Large intestine (tissue), 3 donors: ENCODE results near the gene ZSCAN5A. TPM values are rescaled to one million over a fixed set of nuclear protein-coding genes. Genes with fewer than 3 reads are reported as not detected.
"Not testable (repeated sequence)": the region's sequence is repeated elsewhere in the genome, so short reads cannot be mapped to it uniquely, and the experiment has no call there.

Experiments
- DNase-seq, 2 donors: peaks; one replicate each; pipeline versions ENCODE4 v3.0.0 to v3.0.0-alpha.2; 2013
- H3K27ac ChIP-seq: one replicate; pipeline ENCODE4 v1.5.1; 2013; ENCODE audit warnings: low read length
- H3K27me3 ChIP-seq: 2 replicates; pipeline ENCODE4 v1.6.1; 2013; ENCODE audit warnings: low read length; ENCODE audit not compliant: control insufficient read depth, insufficient read depth
- H3K36me3 ChIP-seq: 2 replicates; pipeline ENCODE4 v1.6.1; 2013; ENCODE audit warnings: low read length; ENCODE audit not compliant: control insufficient read depth, insufficient read depth
- H3K4me1 ChIP-seq: one replicate; pipeline ENCODE4 v1.6.1; 2013; ENCODE audit warnings: low read length; ENCODE audit not compliant: control insufficient read depth, insufficient read depth
- H3K4me3 ChIP-seq: one replicate; pipeline ENCODE4 v1.5.1; 2013; ENCODE audit warnings: low read length
- H3K9me3 ChIP-seq: one replicate; pipeline ENCODE4 v1.6.1; 2013; ENCODE audit warnings: mild to moderate bottlenecking, low read depth, low read length, moderate library complexity; ENCODE audit not compliant: control insufficient read depth
- WGBS: methylation state at CpG from one replicate; pipeline ENCODE4 v1.1.5; 2013; ENCODE audit warnings: low lambda C conversion rate; ENCODE audit not compliant: insufficient coverage; 5-methylcytosine and 5-hydroxymethylcytosine counted together
- polyA plus RNA-seq: library from polyadenylated mRNA; unstranded; fragments of 120-200 nt; gene quantifications from one replicate; pipeline ENCODE4 v1.2.1, GENCODE V29; 2013

The ZSCAN5A gene
- polyA plus RNA-seq, 1 donor: 9.8 TPM

DNA sequence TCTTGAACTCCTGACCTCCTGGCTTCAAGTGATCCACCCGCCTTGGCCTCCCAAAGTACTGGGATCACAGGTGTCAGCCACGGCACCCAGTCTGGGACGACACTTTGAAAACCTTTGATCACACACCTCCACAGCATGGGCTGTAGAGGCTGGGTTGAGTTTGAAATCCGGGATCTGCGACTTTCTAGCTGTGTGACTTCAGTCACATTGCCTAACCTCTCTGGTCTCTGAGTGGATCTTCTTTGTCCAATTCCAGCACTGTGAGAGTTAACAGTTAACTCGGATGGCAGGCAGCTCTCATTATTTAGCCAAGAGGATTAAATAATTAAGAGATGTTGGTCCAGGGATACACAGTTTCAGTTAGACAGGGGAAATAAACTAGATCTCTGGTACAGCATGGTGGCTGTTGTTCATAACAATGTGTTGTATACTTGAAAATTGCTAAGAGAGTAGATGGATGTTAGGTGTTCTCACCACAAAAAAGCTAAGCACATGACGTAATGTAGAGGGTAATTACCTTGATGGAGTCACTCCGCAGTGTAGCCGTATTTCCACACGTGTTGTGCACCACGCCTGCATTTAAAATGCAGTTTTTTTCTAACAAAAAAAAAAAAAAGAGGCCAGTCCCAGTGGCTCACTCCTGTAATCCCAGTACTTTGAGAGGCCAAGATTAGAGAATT is 136.9 kb downstream of the ZSCAN5A start:
- no peaks in the 10 kb centered on the region for H3K36me3 ChIP-seq
- H3K4me1 ChIP-seq: no peaks in the 10 kb centered on the region
- 47% methylated on average over 3 of the region's 11 CpGs for WGBS
- H3K27ac ChIP-seq: no peak overlapping the region
- no peak for DNase-seq
- peaks cover 16% of the 10 kb centered on the region for H3K27me3 ChIP-seq
- no peak overlapping the region for H3K4me3 ChIP-seq
- H3K9me3 ChIP-seq: no peaks in the 10 kb centered on the region

DNA sequence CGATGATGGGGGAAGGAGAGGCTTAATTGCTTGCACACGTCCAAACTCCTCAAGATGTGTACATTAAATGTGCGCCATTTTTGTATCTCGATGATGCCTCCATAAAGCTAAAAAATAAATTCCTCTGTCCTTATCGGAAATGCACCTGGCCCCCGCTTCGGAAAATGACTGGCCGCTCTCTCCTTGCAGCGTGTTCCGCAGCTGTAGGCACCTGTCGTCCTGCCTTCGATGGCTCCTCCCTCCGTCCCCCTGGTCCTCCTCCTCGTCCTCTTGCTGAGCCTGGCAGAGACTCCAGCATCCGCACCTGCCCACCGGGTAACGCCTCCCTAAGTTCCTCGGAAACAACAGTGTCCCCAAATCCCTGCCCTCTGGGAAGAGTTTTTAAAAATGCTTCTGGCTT is 137.8 kb downstream of the ZSCAN5A start:
- Histone ChIP-seq H3K4me1 (no peaks in the 10 kb centered on the region), H3K9me3 (no peaks in the 10 kb centered on the region), H3K4me3 (no peak overlapping the region), H3K36me3 (no peaks in the 10 kb centered on the region), H3K27ac (no peak overlapping the region), H3K27me3 (peaks cover 16% of the 10 kb centered on the region)
- no peak for DNase-seq
- no CpG with 5 or more reads among the region's 18 CpGs for WGBS

DNA sequence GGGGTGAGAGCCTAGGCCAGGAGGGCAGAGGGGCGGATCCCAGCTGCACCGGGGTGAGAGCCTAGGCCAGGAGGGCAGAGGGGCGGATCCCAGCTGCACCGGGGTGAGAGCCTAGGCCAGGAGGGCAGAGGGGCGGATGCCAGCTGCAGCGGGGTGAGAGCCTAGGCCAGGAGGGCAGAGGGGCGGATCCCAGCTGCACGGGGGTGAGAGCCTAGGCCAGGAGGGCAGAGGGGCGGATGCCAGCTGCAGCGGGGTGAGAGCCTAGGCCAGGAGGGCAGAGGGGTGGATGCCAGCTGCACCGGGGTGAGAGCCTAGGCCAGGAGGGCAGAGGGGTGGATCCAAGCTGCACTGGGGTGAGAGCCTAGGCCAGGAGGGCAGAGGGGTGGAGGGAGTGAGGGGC is 138.3 kb downstream of the ZSCAN5A start:
- not testable (repeated sequence) for H3K36me3 ChIP-seq, H3K4me3 ChIP-seq, H3K27ac ChIP-seq, H3K9me3 ChIP-seq, H3K4me1 ChIP-seq, DNase-seq
- H3K27me3 ChIP-seq: peaks cover 16% of the 10 kb centered on the region
- WGBS: no CpG with 5 or more reads among the region's 11 CpGs

DNA sequence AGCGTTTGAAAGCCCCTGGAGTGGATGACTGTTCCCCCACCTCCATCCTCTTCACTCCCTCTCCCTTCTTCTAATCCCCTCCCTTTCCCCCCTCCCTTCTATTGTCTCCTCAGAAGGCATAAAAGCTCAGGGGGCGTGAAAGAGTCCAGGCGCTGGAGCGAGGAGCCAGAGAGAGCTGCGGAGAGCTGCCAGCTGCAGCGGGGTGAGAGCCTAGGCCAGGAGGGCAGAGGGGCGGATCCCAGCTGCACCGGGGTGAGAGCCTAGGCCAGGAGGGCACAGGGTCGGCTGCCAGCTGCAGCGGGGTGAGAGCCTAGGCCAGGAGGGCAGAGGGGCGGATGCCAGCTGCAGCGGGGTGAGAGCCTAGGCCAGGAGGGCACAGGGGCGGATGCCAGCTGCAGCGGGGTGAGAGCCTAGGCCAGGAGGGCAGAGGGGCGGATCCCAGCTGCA is 138.8 kb downstream of the ZSCAN5A start, which contains the start of gene GALP:
GALP (plus strand) TSS at position 148 of the 447 bp plus-strand sequence. CDS start 1,101 bp downstream, outside the sequence.
- H3K36me3 ChIP-seq, DNase-seq, H3K27ac ChIP-seq, H3K4me1 ChIP-seq, H3K9me3 ChIP-seq, H3K4me3 ChIP-seq: not testable (repeated sequence)
- 33% methylated on average over 1 of the region's 15 CpGs for WGBS
- peaks cover 16% of the 10 kb centered on the region for H3K27me3 ChIP-seq

DNA sequence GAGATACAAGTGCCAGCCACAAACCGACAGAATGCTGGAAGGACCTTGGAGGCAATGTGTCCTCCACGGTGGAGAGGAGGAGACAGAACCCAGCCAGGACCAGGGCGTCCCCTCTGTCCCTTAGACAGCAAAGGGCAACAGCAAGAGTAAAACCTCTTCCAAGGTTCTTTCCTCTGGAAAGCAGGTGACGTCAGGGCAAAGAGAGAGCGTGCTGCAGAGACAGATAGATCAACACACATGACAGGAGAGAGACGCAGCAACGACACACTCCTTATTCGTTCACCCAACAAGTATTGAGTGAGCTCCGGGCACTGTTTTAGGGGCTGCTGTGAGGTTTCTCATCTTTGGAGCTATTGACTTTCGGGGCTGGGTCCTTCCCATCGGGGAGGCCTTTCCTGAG is 140.1 kb downstream of the ZSCAN5A start:
- WGBS: no CpG with 5 or more reads among the region's 11 CpGs
- DNase-seq: no peak
- H3K27me3 ChIP-seq: peaks cover 16% of the 10 kb centered on the region

DNA sequence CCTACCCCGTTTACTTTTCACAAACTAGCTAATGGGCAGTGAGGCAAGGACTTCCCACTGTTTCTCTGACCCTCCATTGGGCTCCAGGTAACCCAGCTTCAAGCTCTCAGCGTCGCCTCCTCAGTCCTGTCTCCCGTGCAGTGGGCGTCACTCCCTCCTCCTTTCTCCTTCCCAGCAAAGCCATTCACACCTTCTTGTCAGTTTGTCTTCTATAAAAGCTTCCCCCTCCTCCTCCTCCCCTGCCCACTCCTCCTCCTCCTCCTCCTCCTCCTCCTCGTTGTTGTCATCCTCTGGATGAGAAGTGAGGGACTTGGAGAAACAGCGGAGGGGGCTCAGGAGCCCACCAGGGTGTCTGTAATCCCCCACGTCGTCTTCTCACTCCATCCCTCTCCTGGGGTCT is 140.6 kb downstream of the ZSCAN5A start:
- Histone ChIP-seq H3K27me3 (peaks cover 16% of the 10 kb centered on the region), H3K4me1 (no peaks in the 10 kb centered on the region), H3K27ac (no peak overlapping the region), H3K4me3 (no peak overlapping the region), H3K9me3 (no peaks in the 10 kb centered on the region), H3K36me3 (no peaks in the 10 kb centered on the region)
- DNase-seq: no peak
- no CpG with 5 or more reads among the region's 9 CpGs for WGBS

More for the DNA sequence above, 140.1 kb downstream of the ZSCAN5A start:
- H3K4me1 ChIP-seq: no peaks in the 10 kb centered on the region
- H3K9me3 ChIP-seq: no peaks in the 10 kb centered on the region
- H3K4me3 ChIP-seq: no peak overlapping the region
- H3K36me3 ChIP-seq: no peaks in the 10 kb centered on the region
- no peak overlapping the region for H3K27ac ChIP-seq

Other genes starting within 250 kb of the ZSCAN5A start
- 33.3 TPM for gene ZNF787, start 193.5 kb downstream of the ZSCAN5A start, polyA plus RNA-seq
- gene ZNF444, start 173.6 kb downstream of the ZSCAN5A start, polyA plus RNA-seq: 36.7 TPM
- gene GALP, start 138.8 kb downstream of the ZSCAN5A start, polyA plus RNA-seq: not detected
- gene ZSCAN5B, start 117.1 kb downstream of the ZSCAN5A start, polyA plus RNA-seq: 0.04 TPM
- gene ZSCAN5C, start 112.6 kb downstream of the ZSCAN5A start, polyA plus RNA-seq: not detected
- gene EDDM13, start 42.1 kb downstream of the ZSCAN5A start, polyA plus RNA-seq: 1.2 TPM
- 6.6 TPM for gene ZNF582, start 78.7 kb upstream of the ZSCAN5A start, polyA plus RNA-seq
- gene ZNF583, start 89.5 kb upstream of the ZSCAN5A start, polyA plus RNA-seq: 6.0 TPM
- 9.0 TPM for gene ZNF667, start 162.5 kb upstream of the ZSCAN5A start, polyA plus RNA-seq
- gene ZNF471, start 193.0 kb upstream of the ZSCAN5A start, polyA plus RNA-seq: 11.7 TPM
- gene ZFP28, start 224.1 kb upstream of the ZSCAN5A start, polyA plus RNA-seq: 7.9 TPM